Measurements from ENCODE around the gene ZBED4.

Gene ZBED4

GRCh38 chr22:49867303-49868265 lies 13.9 kb downstream of the ZBED4 start:
- DNase-seq, result no peak
- Histone ChIP-seq H3K36me3 (peaks cover 5% of the 10 kb centered on the region), H3K9me3 (peaks cover 4% of the 10 kb centered on the region; the same call in 1 of the 2 replicates), H3K4me3 (ENCODE audit: low read depth, low read length) (no peak overlapping the region), H3K4me1 (no peaks in the 10 kb centered on the region), H3K27me3 (no peaks in the 10 kb centered on the region)
- TF ChIP-seq CTCF (IDR thresholded peaks at IDR 0.05; ENCODE audit: low read depth, low read length), result no peak

DNA sequence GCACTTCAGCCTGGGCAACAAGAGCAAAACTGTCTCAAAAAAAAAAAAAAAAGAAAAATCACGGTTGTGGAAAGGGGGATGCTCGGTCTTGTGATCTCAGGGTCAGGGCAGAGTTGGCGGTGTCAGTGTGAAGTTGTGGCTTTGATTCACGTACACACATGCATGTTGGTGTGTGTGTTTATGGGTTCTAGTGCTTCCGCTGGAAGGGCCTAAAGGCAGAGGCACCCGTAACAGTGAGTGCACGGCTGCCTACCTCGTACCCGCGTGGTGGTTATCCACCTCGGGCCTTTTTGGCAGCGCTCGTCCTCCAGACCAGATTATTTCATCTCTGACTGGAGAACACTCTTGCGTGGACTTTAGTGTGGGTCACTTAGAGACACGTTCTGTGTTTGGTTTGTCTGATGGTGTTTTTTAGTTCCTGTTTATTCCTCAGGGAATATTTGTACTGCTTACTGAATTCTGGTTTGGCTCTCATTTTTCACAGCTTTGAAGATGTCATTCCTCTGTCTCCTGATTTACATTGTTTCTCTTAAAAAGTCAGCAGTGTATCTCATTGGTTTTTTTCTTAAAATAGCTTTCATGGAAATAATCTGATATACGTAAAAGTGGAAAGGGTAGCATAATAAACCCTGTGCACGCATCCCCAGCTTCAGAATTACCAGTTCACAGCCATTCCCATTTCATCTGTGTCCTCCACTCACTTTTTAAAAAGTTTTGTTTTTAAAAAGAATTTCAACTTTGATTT lies 15.6 kb downstream of the ZBED4 start:
- Histone ChIP-seq H3K4me1 (no peaks in the 10 kb centered on the region), H3K4me3 (ENCODE audit: low read depth, low read length) (no peak overlapping the region), H3K27me3 (no peaks in the 10 kb centered on the region), H3K9me3 (peaks cover 4% of the 10 kb centered on the region; the same call in 1 of the 2 replicates), H3K36me3 (peaks cover 5% of the 10 kb centered on the region)
- DNase-seq, result no peak
- TF ChIP-seq CTCF (IDR thresholded peaks at IDR 0.05; ENCODE audit: low read depth, low read length), result no peak

- peaks cover 4% of the 10 kb centered on the region; the same call in 1 of the 2 replicates for H3K9me3 ChIP-seq
- no peak for TF ChIP-seq CTCF (IDR thresholded peaks at IDR 0.05; ENCODE audit: low read depth, low read length)
- no peak for DNase-seq
- H3K4me1 ChIP-seq, result no peaks in the 10 kb centered on the region
- H3K4me3 ChIP-seq (ENCODE audit: low read depth, low read length), result no peak overlapping the region
- peaks cover 5% of the 10 kb centered on the region for H3K36me3 ChIP-seq
- H3K27me3 ChIP-seq, result no peaks in the 10 kb centered on the region
These were observed 16.4 kb downstream of the ZBED4 start for GRCh38 chr22:49869845-49870712.

DNA sequence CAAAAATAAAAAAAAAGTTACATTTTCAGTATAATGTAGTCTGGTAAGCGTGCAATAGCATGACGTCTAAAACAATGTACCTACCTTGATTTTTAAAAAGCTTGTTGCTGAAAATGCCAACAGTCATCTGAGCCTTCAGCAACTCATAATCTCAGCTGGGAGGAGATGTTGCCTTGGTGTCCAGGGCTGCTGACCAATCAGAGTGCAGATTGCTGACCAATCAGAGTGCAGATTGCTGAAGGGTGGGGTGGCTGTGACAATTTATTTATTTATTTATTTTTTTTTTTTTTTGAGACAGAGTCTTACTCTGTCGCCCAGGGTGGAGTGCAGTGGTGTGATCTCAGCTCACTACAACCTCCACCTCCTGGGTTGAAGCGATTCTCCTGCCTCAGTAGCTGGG lies 17.8 kb downstream of the ZBED4 start:
- H3K36me3 ChIP-seq, result peaks cover 6% of the 10 kb centered on the region
- no peak for DNase-seq
- no peaks in the 10 kb centered on the region for H3K4me1 ChIP-seq
- peaks cover 4% of the 10 kb centered on the region; the same call in 1 of the 2 replicates for H3K9me3 ChIP-seq
- no peak for TF ChIP-seq CTCF (IDR thresholded peaks at IDR 0.05; ENCODE audit: low read depth, low read length)
- no peak overlapping the region for H3K4me3 ChIP-seq (ENCODE audit: low read depth, low read length)
- no peaks in the 10 kb centered on the region for H3K27me3 ChIP-seq

GRCh38 chr22:49872347-49872746 lies 18.7 kb downstream of the ZBED4 start:
- H3K36me3 ChIP-seq, result peaks cover 11% of the 10 kb centered on the region
- H3K9me3 ChIP-seq, result peaks cover 4% of the 10 kb centered on the region; the same call in 1 of the 2 replicates
- H3K27me3 ChIP-seq, result no peaks in the 10 kb centered on the region
- H3K4me3 ChIP-seq (ENCODE audit: low read depth, low read length), result no peak overlapping the region
- no peaks in the 10 kb centered on the region for H3K4me1 ChIP-seq
- DNase-seq, result no peak
- no peak for TF ChIP-seq CTCF (IDR thresholded peaks at IDR 0.05; ENCODE audit: low read depth, low read length)

All from BE2C (cell line).